Suprapubic skin (tissue), 3 donors: ENCODE data around the gene ZNF860.

Experiments used
- EP300 ChIP-seq: sonication (generic); formaldehyde crosslinking; IDR thresholded peaks from one replicate; pipeline ENCODE4 v1.6.1; 2017; ENCODE audit warnings: antibody characterized with exemption
- TF ChIP-seq, protein P1 (sequence below), 2 donors: fragments of 200-600 bp in 1 of 2; fragments of 450-650 bp in 1 of 2; sonication (generic) in 1 of 2; IDR thresholded peaks; one replicate each; pipeline ENCODE4 v1.5.1; 2016 to 2019; ENCODE audit warnings: antibody characterized with exemption in 2 of 2, mild to moderate bottlenecking in 1 of 2, moderate library complexity in 1 of 2

DNA sequence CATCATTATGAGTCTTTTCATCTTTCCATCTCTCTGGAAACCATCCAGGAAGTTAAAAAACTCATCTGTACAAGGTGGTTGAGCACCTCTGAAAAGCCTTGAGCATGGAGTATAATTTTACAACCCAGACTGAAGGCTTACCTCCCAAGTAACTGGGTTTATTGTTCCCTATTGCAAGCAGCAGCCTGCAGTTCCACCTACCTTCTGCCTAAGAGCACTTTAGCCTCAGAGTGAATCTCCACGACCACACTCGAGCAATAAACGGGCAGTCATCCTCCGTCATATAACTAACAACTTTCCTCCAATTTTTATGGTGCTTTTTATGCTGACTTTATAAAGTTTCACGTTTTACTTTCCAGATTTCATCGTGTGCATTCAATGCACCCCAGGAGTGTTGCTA is 33.3 kb upstream of the ZNF860 start:
- TF ChIP-seq, protein P1, sequence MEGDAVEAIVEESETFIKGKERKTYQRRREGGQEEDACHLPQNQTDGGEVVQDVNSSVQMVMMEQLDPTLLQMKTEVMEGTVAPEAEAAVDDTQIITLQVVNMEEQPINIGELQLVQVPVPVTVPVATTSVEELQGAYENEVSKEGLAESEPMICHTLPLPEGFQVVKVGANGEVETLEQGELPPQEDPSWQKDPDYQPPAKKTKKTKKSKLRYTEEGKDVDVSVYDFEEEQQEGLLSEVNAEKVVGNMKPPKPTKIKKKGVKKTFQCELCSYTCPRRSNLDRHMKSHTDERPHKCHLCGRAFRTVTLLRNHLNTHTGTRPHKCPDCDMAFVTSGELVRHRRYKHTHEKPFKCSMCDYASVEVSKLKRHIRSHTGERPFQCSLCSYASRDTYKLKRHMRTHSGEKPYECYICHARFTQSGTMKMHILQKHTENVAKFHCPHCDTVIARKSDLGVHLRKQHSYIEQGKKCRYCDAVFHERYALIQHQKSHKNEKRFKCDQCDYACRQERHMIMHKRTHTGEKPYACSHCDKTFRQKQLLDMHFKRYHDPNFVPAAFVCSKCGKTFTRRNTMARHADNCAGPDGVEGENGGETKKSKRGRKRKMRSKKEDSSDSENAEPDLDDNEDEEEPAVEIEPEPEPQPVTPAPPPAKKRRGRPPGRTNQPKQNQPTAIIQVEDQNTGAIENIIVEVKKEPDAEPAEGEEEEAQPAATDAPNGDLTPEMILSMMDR (IDR thresholded peaks at IDR 0.05): no peak
- TF ChIP-seq EP300: no peak
